B cell (primary cell): Measurements from ENCODE around the gene CNTNAP2. TPM values are rescaled to one million over a fixed set of nuclear protein-coding genes. Genes with fewer than 3 reads are reported as not detected.

Experiments used
- ATAC-seq: fragments of 200-7000 bp; cut with Tn5 transposase; one replicate; pipeline ENCODE4 v1.10.0; 2021; ENCODE audit warnings: low read depth, mild to moderate bottlenecking, moderate number of reproducible peaks, moderate library complexity
- CTCF ChIA-PET: fragments of 350-600 bp; sonication (Branson Sonifier 250); formaldehyde crosslinking; loops from one replicate; lab custom pipeline; 2021; ENCODE audit warnings: antibody characterized with exemption, inconsistent platforms; lab: Charles Lee
- POLR2A ChIA-PET: fragments of 350-600 bp; sonication (Branson Sonifier 250); formaldehyde crosslinking; loops from one replicate; lab custom pipeline; 2021; ENCODE audit warnings: antibody characterized with exemption; lab: Charles Lee
- DNase-seq: peaks from one replicate; pipeline ENCODE4 v3.0.0; 2013
- H2AFZ ChIP-seq: 2 replicates; pipeline ENCODE4 v1.6.1; 2012; ENCODE audit warnings: mild to moderate bottlenecking, low read depth, low read length; ENCODE audit not compliant: insufficient read depth, poor library complexity, severe bottlenecking
- H3K27ac ChIP-seq, 2 donors: 1 replicate in 1 of 2; 2 replicates in 1 of 2; pipeline ENCODE4 v1.5.1; 2012 to 2013; ENCODE audit warnings: low read length in 2 of 2, mild to moderate bottlenecking in 2 of 2, moderate library complexity in 1 of 2
- H3K27me3 ChIP-seq, 4 experiments: fragments of 200-600 bp in 1 of 4; sonication (generic) in 1 of 4; replicated peaks in 1 of 4; 1 replicate in 2 of 4; 2 replicates in 2 of 4; pipeline versions ENCODE4 v1.6.1 to v1.7.0; 2013 to 2016; ENCODE audit warnings: low read length in 3 of 4, mild to moderate bottlenecking in 2 of 4, mixed read lengths in 1 of 4, moderate library complexity in 1 of 4; ENCODE audit not compliant: insufficient read depth in 4 of 4, control insufficient read depth in 3 of 4; ENCODE audit errors: control extremely low read depth in 1 of 4
- H3K36me3 ChIP-seq, 2 experiments: replicated peaks in 1 of 2; 1 replicate in 1 of 2; 2 replicates in 1 of 2; pipeline versions ENCODE4 v1.6.1 to v1.7.1; 2013; ENCODE audit warnings: low read length in 1 of 2; ENCODE audit not compliant: insufficient read depth in 2 of 2, control insufficient read depth in 1 of 2; ENCODE audit errors: control extremely low read depth in 1 of 2, extremely low read depth in 1 of 2
- H3K4me1 ChIP-seq, 2 donors: fragments of 200-600 bp in 1 of 2; sonication (generic) in 1 of 2; 1 replicate in 1 of 2; 2 replicates in 1 of 2; pipeline versions ENCODE4 v1.5.1 to v1.6.1; 2013 to 2017; ENCODE audit warnings: low read length in 2 of 2; ENCODE audit not compliant: control insufficient read depth in 2 of 2, insufficient read depth in 2 of 2
- H3K4me2 ChIP-seq: replicated peaks from 2 replicates; pipeline ENCODE3; 2012; ENCODE audit warnings: mild to moderate bottlenecking, low read depth, low read length; ENCODE audit not compliant: poor library complexity, severe bottlenecking
- H3K4me3 ChIP-seq, 5 experiments: fragments of 200-600 bp in 1 of 5; sonication (generic) in 1 of 5; 1 replicate in 3 of 5; 2 replicates in 2 of 5; pipeline versions ENCODE4 v1.5.1 to v1.7.0; 2011 to 2016; ENCODE audit warnings: low read length in 4 of 5, mild to moderate bottlenecking in 4 of 5, low read depth in 2 of 5, control low read depth in 1 of 5, moderate library complexity in 1 of 5; ENCODE audit not compliant: insufficient read depth in 1 of 5; ENCODE audit errors: control extremely low read depth in 1 of 5, extremely low read depth in 1 of 5
- H3K79me2 ChIP-seq: fragments of 200-600 bp; sonication (generic); one replicate; pipeline ENCODE4 v1.6.0; 2016; ENCODE audit warnings: low read length; ENCODE audit not compliant: control insufficient read depth, insufficient read depth
- H3K9ac ChIP-seq: fragments of 200-600 bp; sonication (generic); 2 replicates; pipeline ENCODE4 v1.6.1; 2017; ENCODE audit warnings: mild to moderate bottlenecking, low read length, moderate library complexity
- H3K9me3 ChIP-seq, 3 donors: one replicate each; pipeline versions ENCODE4 v1.6.1 to v1.7.1; 2013; ENCODE audit warnings: low read length in 2 of 3; ENCODE audit not compliant: control insufficient read depth in 2 of 3, insufficient read depth in 1 of 3; ENCODE audit errors: control extremely low read depth in 1 of 3
- H4K20me1 ChIP-seq: 2 replicates; pipeline ENCODE4 v1.6.0; 2012; ENCODE audit warnings: mild to moderate bottlenecking, low read length; ENCODE audit not compliant: insufficient read depth, control insufficient read depth, poor library complexity, severe bottlenecking
- H3K27ac Mint-ChIP-seq: one replicate; pipeline ENCODE4 v1.8.0; 2021; ENCODE audit warnings: mixed read lengths
- H3K27me3 Mint-ChIP-seq: one replicate; pipeline ENCODE4 v1.8.0; 2021; ENCODE audit warnings: mixed read lengths
- H3K4me1 Mint-ChIP-seq: one replicate; pipeline ENCODE4 v1.8.0; 2021; ENCODE audit warnings: mixed read lengths
- H3K4me3 Mint-ChIP-seq: one replicate; pipeline ENCODE4 v1.8.0; 2021; ENCODE audit warnings: mixed read lengths
- H3K9me3 Mint-ChIP-seq: one replicate; pipeline ENCODE4 v1.8.0; 2022; ENCODE audit warnings: mixed read lengths; ENCODE audit not compliant: insufficient read depth
- CTCF ChIP-seq: fragments of 200-600 bp; IDR thresholded peaks from one replicate; pipeline ENCODE4 v1.8.0; 2022; ENCODE audit warnings: antibody characterized with exemption, mild to moderate bottlenecking
- EZH2 ChIP-seq: IDR thresholded peaks from 2 replicates; pipeline ENCODE4 v1.6.1; 2012; ENCODE audit warnings: borderline replicate concordance, low read depth, mild to moderate bottlenecking, moderate library complexity, low read length; ENCODE audit not compliant: insufficient read depth, poor library complexity, severe bottlenecking
- WGBS: methylation state at CpG from one replicate; pipeline ENCODE4 v1.1.5; 2013; ENCODE audit warnings: missing lambda C conversion rate; ENCODE audit not compliant: insufficient coverage; 5-methylcytosine and 5-hydroxymethylcytosine counted together
- intact Hi-C: fragments of 100-400 bp; cut with micrococcal nuclease; formaldehyde crosslinking; loops from one replicate; pipeline ENCODE4 v1.10.0; 2022
- polyA plus RNA-seq: library from polyadenylated mRNA; depleted of rRNA; stranded (reverse); fragments of >200 nt; gene quantifications from 2 replicates; pipeline ENCODE4 v1.2.3, GENCODE V29; 2012
- total RNA-seq, 2 donors: library from RNA; stranded (reverse); fragments of 120-200 nt in 1 of 2; gene quantifications; 1 replicate in 1 of 2; 2 replicates in 1 of 2; pipeline versions ENCODE4 v1.2.3 to v1.2.4, GENCODE V29; 2013 to 2022

CNTNAP2 gene
- total and polyA plus RNA-seq, 2 donors (not counting 1 experiment from before 2014, with no cell fraction given) = 7.4 to 16.6 TPM

GRCh38 chr7:146355216-146355615, 238.6 kb downstream of the CNTNAP2 start:
- POLR2A ChIA-PET = no interaction called here
- Histone ChIP-seq H3K9me3 (no peaks in the 10 kb centered on the region), H4K20me1 (no peaks in the 10 kb centered on the region), H3K27me3 (no peaks in the 10 kb centered on the region), H2AFZ (no peak overlapping the region), H3K9ac (no peak overlapping the region), H3K79me2 (no peaks in the 10 kb centered on the region), H3K4me1 (no peaks in the 10 kb centered on the region), H3K4me2 (no peak overlapping the region), H3K27ac (no peak overlapping the region), H3K36me3 (no peaks in the 10 kb centered on the region), H3K4me3 (no peak overlapping the region)
- intact Hi-C loops = no loop called here
- no peaks in the 10 kb centered on the region for H3K4me1 Mint-ChIP-seq
- ATAC-seq (no peak), DNase-seq (no peak)
- no peak overlapping the region for H3K4me3 Mint-ChIP-seq
- WGBS = no CpG with 5 or more reads among the region's 1 CpG
- peaks cover 8% of the 10 kb centered on the region for H3K9me3 Mint-ChIP-seq
- no peaks in the 10 kb centered on the region for H3K27me3 Mint-ChIP-seq
- CTCF ChIA-PET = no interaction called here
- TF ChIP-seq EZH2 (no peak), CTCF (no peak)
- no peak overlapping the region for H3K27ac Mint-ChIP-seq

GRCh38 chr7:146359176-146359575, 242.6 kb downstream of the CNTNAP2 start:
- no peak overlapping the region for H3K4me3 Mint-ChIP-seq
- TF ChIP-seq CTCF (no peak), EZH2 (no peak)
- Histone ChIP-seq H2AFZ (no peak overlapping the region), H3K36me3 (no peaks in the 10 kb centered on the region), H3K79me2 (no peaks in the 10 kb centered on the region), H3K4me2 (no peak overlapping the region), H3K9me3 (no peaks in the 10 kb centered on the region), H3K27me3 (no peaks in the 10 kb centered on the region), H3K4me1 (no peaks in the 10 kb centered on the region), H3K27ac (no peak overlapping the region), H4K20me1 (no peaks in the 10 kb centered on the region), H3K9ac (no peak overlapping the region), H3K4me3 (no peak overlapping the region)
- CTCF ChIA-PET = no interaction called here
- H3K27ac Mint-ChIP-seq = no peak overlapping the region
- DNase-seq = no peak
- no peaks in the 10 kb centered on the region for H3K4me1 Mint-ChIP-seq
- intact Hi-C loops = no loop called here
- H3K9me3 Mint-ChIP-seq = peaks cover 2% of the 10 kb centered on the region
- no peak for ATAC-seq
- POLR2A ChIA-PET = no interaction called here
- no CpG with 5 or more reads among the region's 2 CpGs for WGBS
- H3K27me3 Mint-ChIP-seq = no peaks in the 10 kb centered on the region
